Mesenchymal stem cell (in vitro differentiated cells and primary cell): ENCODE results near the gene ADH4.

Experiments used
- DNase-seq: peaks from one replicate; pipeline ENCODE4 v3.0.0-alpha.2; 2013
- H2AFZ ChIP-seq: one replicate; pipeline ENCODE4 v1.6.1; 2013; ENCODE audit warnings: low read depth, mild to moderate bottlenecking, control low read depth, inconsistent platforms, low read length, moderate library complexity
- H2AK5ac ChIP-seq: 2 replicates; pipeline ENCODE4 v1.6.1; 2013; ENCODE audit warnings: low read length, moderate library complexity, mild to moderate bottlenecking, inconsistent platforms; ENCODE audit not compliant: severe bottlenecking
- H2BK120ac ChIP-seq: one replicate; pipeline ENCODE4 v1.6.1; 2013; ENCODE audit warnings: low read depth, mild to moderate bottlenecking, inconsistent platforms, low read length, moderate library complexity
- H2BK12ac ChIP-seq, 2 experiments: one replicate each; pipeline ENCODE4 v1.6.1; 2013; ENCODE audit warnings: inconsistent platforms in 2 of 2, low read length in 2 of 2, mild to moderate bottlenecking in 2 of 2, moderate library complexity in 2 of 2, control low read depth in 1 of 2
- H2BK15ac ChIP-seq: one replicate; pipeline ENCODE4 v1.6.1; 2013; ENCODE audit warnings: mild to moderate bottlenecking, low read depth, inconsistent platforms; ENCODE audit not compliant: poor library complexity, severe bottlenecking
- H2BK5ac ChIP-seq: 2 replicates; pipeline ENCODE4 v1.6.1; 2013; ENCODE audit warnings: low read depth, mild to moderate bottlenecking, low read length, control low read depth, inconsistent platforms; ENCODE audit not compliant: poor library complexity, severe bottlenecking
- H3K14ac ChIP-seq, 2 experiments: one replicate each; pipeline ENCODE4 v1.6.1; 2013; ENCODE audit warnings: inconsistent platforms in 2 of 2, low read length in 2 of 2, control low read depth in 1 of 2, mild to moderate bottlenecking in 1 of 2, moderate library complexity in 1 of 2
- H3K18ac ChIP-seq, 2 experiments: one replicate each; pipeline ENCODE4 v1.6.1; 2013; ENCODE audit warnings: inconsistent platforms in 2 of 2, low read length in 2 of 2, control low read depth in 1 of 2, low read depth in 1 of 2, mild to moderate bottlenecking in 1 of 2
- H3K23ac ChIP-seq, 2 experiments: one replicate each; pipeline ENCODE4 v1.6.1; 2013; ENCODE audit warnings: inconsistent platforms in 2 of 2, low read length in 2 of 2, mild to moderate bottlenecking in 2 of 2, moderate library complexity in 2 of 2, control low read depth in 1 of 2
- H3K27ac ChIP-seq: 2 replicates; pipeline ENCODE4 v1.5.1; 2013; ENCODE audit warnings: mild to moderate bottlenecking, moderate library complexity, low read length, control low read depth, inconsistent platforms; ENCODE audit not compliant: poor library complexity, severe bottlenecking
- H3K27me3 ChIP-seq, 2 experiments: 2 replicates each; pipeline versions ENCODE4 v1.6.1 to v1.7.0; 2013; ENCODE audit warnings: low read length in 2 of 2, mild to moderate bottlenecking in 2 of 2, moderate library complexity in 2 of 2, control low read depth in 1 of 2, inconsistent platforms in 1 of 2; ENCODE audit not compliant: control insufficient read depth in 1 of 2, insufficient read depth in 1 of 2
- H3K36me3 ChIP-seq, 2 experiments: 2 replicates each; pipeline versions ENCODE4 v1.6.1 to v1.7.0; 2013; ENCODE audit warnings: low read length in 2 of 2, control low read depth in 1 of 2, inconsistent platforms in 1 of 2, low read depth in 1 of 2, mild to moderate bottlenecking in 1 of 2; ENCODE audit not compliant: insufficient read depth in 2 of 2, control insufficient read depth in 1 of 2
- H3K4ac ChIP-seq, 2 experiments: one replicate each; pipeline ENCODE4 v1.6.1; 2013; ENCODE audit warnings: inconsistent platforms in 2 of 2, low read length in 2 of 2, mild to moderate bottlenecking in 2 of 2, moderate library complexity in 2 of 2, control low read depth in 1 of 2, low read depth in 1 of 2
- H3K4me1 ChIP-seq: 2 replicates; pipeline ENCODE4 v1.6.1; 2013; ENCODE audit warnings: low read depth, low read length, control low read depth; ENCODE audit not compliant: control insufficient read depth, insufficient read depth
- H3K4me2 ChIP-seq: 2 replicates; pipeline ENCODE4 v1.6.1; 2013; ENCODE audit warnings: low read length, mild to moderate bottlenecking, inconsistent platforms; ENCODE audit not compliant: poor library complexity, severe bottlenecking
- H3K4me3 ChIP-seq, 2 experiments: 2 replicates each; pipeline versions ENCODE4 v1.5.1 to v1.7.0; 2013; ENCODE audit warnings: low read length in 2 of 2, mild to moderate bottlenecking in 2 of 2, control low read depth in 1 of 2, low read depth in 1 of 2; ENCODE audit not compliant: insufficient read depth in 1 of 2
- H3K79me1 ChIP-seq: replicated peaks from 2 replicates; pipeline ENCODE4 v1.6.1; 2013; ENCODE audit warnings: mild to moderate bottlenecking, control low read depth, low read length, inconsistent platforms; ENCODE audit not compliant: poor library complexity, severe bottlenecking
- H3K9ac ChIP-seq: 2 replicates; pipeline ENCODE4 v1.7.0; 2013; ENCODE audit warnings: mild to moderate bottlenecking, low read length, moderate library complexity
- H3K9me3 ChIP-seq: 2 replicates; pipeline ENCODE4 v1.7.0; 2013; ENCODE audit warnings: mild to moderate bottlenecking, low read length; ENCODE audit not compliant: control insufficient read depth
- H4K8ac ChIP-seq: one replicate; pipeline ENCODE4 v1.6.1; 2013; ENCODE audit warnings: inconsistent platforms, mild to moderate bottlenecking, low read length, moderate library complexity
- H4K91ac ChIP-seq: one replicate; pipeline ENCODE4 v1.6.1; 2013; ENCODE audit warnings: mild to moderate bottlenecking, low read length, inconsistent platforms
- WGBS: methylation state at CpG from one replicate; pipeline ENCODE4 v1.1.7; 2013; ENCODE audit warnings: mixed read lengths; 5-methylcytosine and 5-hydroxymethylcytosine counted together

The ADH4 gene

GRCh38 chr4:99185581-99185980 lies 41.5 kb upstream of the ADH4 start:
- no peak overlapping the region for H3K14ac ChIP-seq
- H2BK120ac ChIP-seq = no peak overlapping the region
- no peak overlapping the region for H2BK5ac ChIP-seq
- H3K23ac ChIP-seq = no peak overlapping the region
- H2AK5ac ChIP-seq = no peak overlapping the region
- no peak overlapping the region for H3K27ac ChIP-seq
- H3K4me3 ChIP-seq = no peak overlapping the region
- no peaks in the 10 kb centered on the region for H3K79me1 ChIP-seq
- no peak overlapping the region for H3K9ac ChIP-seq
- H3K36me3 ChIP-seq = no peaks in the 10 kb centered on the region
- no peak overlapping the region for H3K18ac ChIP-seq
- no peak overlapping the region for H2BK12ac ChIP-seq
- no peaks in the 10 kb centered on the region for H3K4me1 ChIP-seq
- H4K8ac ChIP-seq = no peak overlapping the region
- no peak overlapping the region for H2AFZ ChIP-seq
- H3K4ac ChIP-seq = no peak overlapping the region
- H3K27me3 ChIP-seq = no peaks in the 10 kb centered on the region
- H3K4me2 ChIP-seq = no peak overlapping the region
- WGBS = 77% methylated on average over 2 of the region's 2 CpGs
- no peak overlapping the region for H2BK15ac ChIP-seq
- DNase-seq = no peak
- H3K9me3 ChIP-seq = no peaks in the 10 kb centered on the region
- no peak overlapping the region for H4K91ac ChIP-seq

DNA sequence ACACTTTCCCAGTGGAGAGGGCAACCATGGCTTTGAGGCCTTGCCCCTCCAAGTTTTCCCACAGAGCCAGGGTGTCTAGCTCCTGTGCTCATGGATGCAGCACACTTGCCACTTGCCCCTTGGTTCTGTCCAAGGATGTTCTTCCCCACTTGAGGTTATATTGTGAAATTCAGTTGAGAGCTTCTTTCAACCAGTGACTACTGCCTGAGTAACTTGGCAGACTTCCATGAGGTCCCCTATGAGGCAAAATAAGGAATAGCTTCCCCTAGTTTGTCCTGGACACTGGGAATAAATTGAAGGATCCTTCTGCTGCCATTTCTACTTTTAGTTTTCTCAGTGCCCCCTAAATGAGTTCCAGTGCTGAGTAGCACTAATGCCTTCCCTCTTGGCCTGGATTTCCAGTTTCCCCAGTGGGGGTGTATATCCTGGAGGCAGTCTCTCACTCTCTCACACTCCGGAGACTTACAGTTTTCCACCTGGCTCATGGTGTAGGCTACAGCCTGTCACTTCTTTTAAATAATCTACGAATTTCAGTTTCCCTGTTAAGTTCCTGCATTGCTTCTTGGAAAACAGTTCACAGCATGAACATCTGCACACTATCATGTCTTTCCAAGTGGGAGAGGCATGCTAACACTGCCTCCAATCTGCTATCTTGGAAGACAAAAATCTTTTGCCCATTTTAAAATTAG lies 36.4 kb upstream of the ADH4 start:
- Histone ChIP-seq H3K4me1 (peaks cover 4% of the 10 kb centered on the region), H4K91ac (no peak overlapping the region)

DNA sequence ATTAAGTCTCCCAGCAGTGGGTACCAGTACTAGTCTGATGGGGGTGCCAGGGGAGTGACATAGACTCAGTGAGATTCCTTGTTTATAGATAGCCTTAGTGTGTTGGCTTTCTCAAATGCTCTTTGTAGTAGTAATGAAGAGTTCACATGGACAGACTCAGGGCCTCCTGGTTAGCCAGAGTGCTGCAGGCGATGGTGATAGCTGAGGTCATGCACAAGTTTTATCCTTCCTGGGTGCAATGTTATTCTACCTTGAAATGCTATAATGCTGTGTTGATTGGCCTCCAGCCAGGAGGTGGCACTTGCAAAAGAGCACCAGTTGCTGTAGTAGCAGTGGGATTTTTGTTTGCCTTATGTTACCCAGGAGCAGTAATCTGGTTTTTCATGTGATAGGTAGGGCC lies 35.5 kb upstream of the ADH4 start:
- Histone ChIP-seq H4K91ac (no peak overlapping the region), H3K14ac (no peak overlapping the region), H3K4me2 (no peak overlapping the region), H4K8ac (no peak overlapping the region), H3K27me3 (no peaks in the 10 kb centered on the region), H2AK5ac (no peak overlapping the region), H3K36me3 (peaks cover 0 to 5% of the 10 kb centered on the region in 2 experiments), H3K9ac (no peak overlapping the region), H3K4ac (no peak overlapping the region), H2BK12ac (no peak overlapping the region), H3K18ac (no peak overlapping the region), H3K79me1 (no peaks in the 10 kb centered on the region), H2BK15ac (no peak overlapping the region), H3K4me1 (peaks cover 4% of the 10 kb centered on the region), H2BK120ac (no peak overlapping the region), H3K9me3 (peaks cover 7% of the 10 kb centered on the region), H3K4me3 (no peak overlapping the region), H2AFZ (no peak overlapping the region), H3K23ac (no peak overlapping the region), H3K27ac (no peak overlapping the region), H2BK5ac (no peak overlapping the region)
- 90% methylated on average over 1 of the region's 1 CpG for WGBS
- DNase-seq = no peak

More for the DNA sequence above, 36.4 kb upstream of the ADH4 start:
- H2BK15ac ChIP-seq = no peak overlapping the region
- peak overlapping the region in 1 of 2 experiments; percentile 30 for H3K14ac ChIP-seq
- H3K36me3 ChIP-seq = peaks cover 0 to 5% of the 10 kb centered on the region in 2 experiments
- H2BK12ac ChIP-seq = no peak overlapping the region
- peak overlapping the region in 1 of 2 experiments; percentile 70 for H3K4me3 ChIP-seq
- H3K9me3 ChIP-seq = peaks cover 7% of the 10 kb centered on the region
- H3K27ac ChIP-seq = no peak overlapping the region
- H4K8ac ChIP-seq = no peak overlapping the region
- H3K9ac ChIP-seq = peak overlapping the region; percentile 59
- no peak overlapping the region for H2BK5ac ChIP-seq
- H3K4me2 ChIP-seq = no peak overlapping the region
- no peak overlapping the region for H3K4ac ChIP-seq
- no peaks in the 10 kb centered on the region for H3K27me3 ChIP-seq
- peak; percentile 50 for DNase-seq
- H3K18ac ChIP-seq = peak overlapping the region in 1 of 2 experiments; percentile 18
- WGBS = 90% methylated on average over 2 of the region's 2 CpGs
- no peak overlapping the region for H3K23ac ChIP-seq
- no peak overlapping the region for H2AK5ac ChIP-seq
- no peak overlapping the region for H2BK120ac ChIP-seq
- no peak overlapping the region for H2AFZ ChIP-seq
- H3K79me1 ChIP-seq = no peaks in the 10 kb centered on the region

DNA sequence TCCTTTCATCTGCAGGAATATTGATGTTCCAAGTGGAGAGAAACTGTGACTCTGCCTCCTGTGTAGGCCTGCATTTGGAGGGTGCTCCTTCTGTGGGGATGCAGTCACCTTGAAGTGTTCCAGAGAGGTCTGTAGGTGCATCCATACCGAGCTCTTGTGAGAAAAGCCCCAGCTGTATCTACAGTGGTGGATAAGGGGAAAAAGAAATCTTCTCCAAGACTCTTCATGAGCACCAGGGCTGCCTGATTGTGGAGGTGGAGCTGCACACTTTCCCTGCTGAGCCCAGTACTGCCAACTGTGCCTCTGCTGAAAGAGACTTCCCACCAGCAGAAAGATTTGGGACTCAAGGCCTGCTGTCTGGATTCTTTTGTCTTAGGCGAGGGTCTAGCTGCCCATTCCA lies 35.1 kb upstream of the ADH4 start:
- Histone ChIP-seq H3K9ac (no peak overlapping the region), H2AK5ac (no peak overlapping the region), H3K18ac (no peak overlapping the region), H2BK12ac (no peak overlapping the region), H2AFZ (no peak overlapping the region), H3K4ac (no peak overlapping the region), H3K14ac (no peak overlapping the region), H4K8ac (no peak overlapping the region), H3K23ac (no peak overlapping the region), H2BK5ac (no peak overlapping the region), H3K4me2 (no peak overlapping the region), H3K4me3 (no peak overlapping the region), H4K91ac (no peak overlapping the region), H3K36me3 (peaks cover 0 to 5% of the 10 kb centered on the region in 2 experiments), H2BK15ac (no peak overlapping the region), H3K27me3 (no peaks in the 10 kb centered on the region), H3K27ac (no peak overlapping the region), H2BK120ac (no peak overlapping the region), H3K9me3 (peaks cover 7% of the 10 kb centered on the region), H3K79me1 (no peaks in the 10 kb centered on the region), H3K4me1 (peaks cover 4% of the 10 kb centered on the region)
- DNase-seq = no peak
- WGBS = 67% methylated on average over 1 of the region's 2 CpGs
